ENCODE results near the gene KBTBD4.
"Not testable (repeated sequence)": the region's sequence is repeated elsewhere in the genome, so short reads cannot be mapped to it uniquely, and the experiment has no call there.

KBTBD4 gene

DNA sequence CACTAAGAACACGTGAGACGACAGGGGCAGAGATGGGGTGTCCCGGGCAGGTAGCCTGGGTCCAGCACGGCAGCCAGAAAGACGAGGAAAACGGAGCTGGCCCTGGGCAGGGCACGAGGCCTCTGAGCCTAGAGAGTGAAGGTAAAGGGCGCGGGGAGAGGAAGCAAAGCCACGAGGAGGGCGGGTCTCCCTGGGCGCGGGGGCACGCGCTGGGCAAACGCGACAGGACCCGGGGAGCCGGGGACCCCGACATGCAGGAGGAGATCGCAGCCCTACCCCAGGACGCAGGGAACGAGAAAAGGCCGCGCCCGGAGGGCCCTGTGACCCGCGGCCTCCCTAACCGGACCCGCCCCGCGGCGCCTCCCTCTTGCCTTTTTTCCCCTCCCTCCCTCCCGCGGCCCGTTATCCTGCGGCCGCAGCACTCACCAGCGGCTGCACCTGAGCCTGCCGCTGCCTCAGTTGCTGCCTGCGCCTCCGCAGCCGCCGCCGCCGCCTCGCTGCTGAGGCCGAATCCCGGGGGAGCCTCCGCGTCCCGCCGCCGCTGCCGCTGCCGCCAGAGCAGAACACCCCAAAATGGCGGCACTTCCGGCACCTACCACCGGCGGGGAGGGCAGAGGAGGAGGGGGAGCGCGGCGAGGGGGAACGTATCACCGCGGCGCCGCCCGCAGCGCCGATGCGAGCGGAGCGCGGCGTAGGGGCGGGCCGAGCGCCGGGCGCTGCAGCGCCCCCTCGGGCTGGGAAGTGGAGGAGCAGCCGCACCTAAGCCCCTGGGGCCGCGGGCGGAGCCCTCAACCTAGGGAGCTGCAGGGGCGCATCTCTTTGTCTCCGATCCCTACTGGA is 26.0 kb downstream of the KBTBD4 start, which contains the start of gene CELF1:
Gene CELF1, minus strand, starts transcription at position 567 of the 840 bp plus-strand sequence. CDS start 53,609 bp downstream, outside the sequence.
- Histone ChIP-seq H3K9me3 (ENCODE audit: control insufficient read depth, low read depth, low read length) (no peaks in the 10 kb centered on the region), H3K27ac (ENCODE audit: low read length) (peak within 1 kb of the TSS; percentile 36), H3K9ac (ENCODE audit: low read length) (peak within 1 kb of the TSS; percentile 88), H3K4me3 (ENCODE audit: low read length) (peak within 1 kb of the TSS; percentile 73), H3K4me1 (ENCODE audit: control insufficient read depth, low read depth, low read length) (peaks cover 15% of the 10 kb centered on the region), H3K27me3 (ENCODE audit: control insufficient read depth, insufficient read depth, low read length) (no peaks in the 10 kb centered on the region), H3K36me3 (ENCODE audit: control insufficient read depth, low read depth, low read length) (peaks cover 4% of the 10 kb centered on the region)

DNA sequence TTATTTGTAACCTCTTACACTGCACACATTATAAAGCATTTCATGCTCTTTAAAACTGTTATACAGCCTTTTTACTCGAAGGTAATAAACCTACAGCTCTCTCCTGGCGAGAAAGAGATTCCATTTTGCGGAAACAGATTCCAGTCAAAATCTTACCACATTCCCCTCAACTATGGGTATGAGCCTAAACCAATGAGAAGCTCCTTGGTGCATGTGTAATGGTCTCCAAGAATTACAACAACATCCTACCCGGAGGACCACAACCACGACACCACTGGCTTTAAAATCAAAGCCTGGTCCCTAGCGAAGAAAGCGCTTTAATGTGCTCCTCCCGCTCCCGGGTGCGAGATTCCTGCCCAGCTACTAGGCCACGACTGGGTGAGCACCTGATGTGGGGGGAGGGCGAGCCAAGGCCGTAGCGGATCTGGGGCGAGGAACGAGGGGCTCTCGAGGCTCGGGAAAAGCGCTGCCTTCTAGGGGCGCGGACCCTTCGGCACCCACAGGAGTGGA is 26.7 kb downstream of the KBTBD4 start:
- Histone ChIP-seq H3K9me3 (ENCODE audit: control insufficient read depth, low read depth, low read length) (no peaks in the 10 kb centered on the region), H3K27me3 (ENCODE audit: control insufficient read depth, insufficient read depth, low read length) (no peaks in the 10 kb centered on the region), H3K4me1 (ENCODE audit: control insufficient read depth, low read depth, low read length) (peaks cover 15% of the 10 kb centered on the region)

DNA sequence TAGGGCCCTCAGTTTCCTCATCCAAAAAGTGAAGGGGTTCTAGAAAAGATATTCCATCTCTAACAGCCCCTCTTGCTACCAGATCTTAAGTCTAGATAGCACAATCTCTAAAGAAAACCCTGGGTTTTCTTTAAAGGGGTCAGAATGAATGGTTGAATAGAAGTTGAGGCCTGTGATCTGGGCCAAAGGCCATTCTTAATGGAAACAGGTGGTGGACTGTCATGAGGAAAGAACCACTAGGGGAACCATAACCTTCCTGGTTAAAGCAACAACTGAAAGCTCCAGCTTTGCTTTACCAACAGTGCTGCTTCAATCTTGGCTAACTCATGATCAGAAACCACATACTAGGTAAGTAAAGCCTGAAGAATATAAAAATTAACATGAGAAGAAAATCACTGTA is 27.7 kb downstream of the KBTBD4 start:
- Histone ChIP-seq H3K4me3 (ENCODE audit: low read length) (peak overlapping the region; percentile 73), H3K9ac (ENCODE audit: low read length) (no peak overlapping the region), H3K27ac (ENCODE audit: low read length) (no peak overlapping the region), H3K9me3 (ENCODE audit: control insufficient read depth, low read depth, low read length) (no peaks in the 10 kb centered on the region), H3K36me3 (ENCODE audit: control insufficient read depth, low read depth, low read length) (peaks cover 4% of the 10 kb centered on the region), H3K27me3 (ENCODE audit: control insufficient read depth, insufficient read depth, low read length) (no peaks in the 10 kb centered on the region), H3K4me1 (ENCODE audit: control insufficient read depth, low read depth, low read length) (peaks cover 15% of the 10 kb centered on the region)

More for the DNA sequence above, 26.7 kb downstream of the KBTBD4 start:
- peak overlapping the region; percentile 88 for H3K9ac ChIP-seq (ENCODE audit: low read length)
- H3K4me3 ChIP-seq (ENCODE audit: low read length): peak overlapping the region; percentile 73
- H3K27ac ChIP-seq (ENCODE audit: low read length): peak overlapping the region; percentile 32
- H3K36me3 ChIP-seq (ENCODE audit: control insufficient read depth, low read depth, low read length): peaks cover 4% of the 10 kb centered on the region

DNA sequence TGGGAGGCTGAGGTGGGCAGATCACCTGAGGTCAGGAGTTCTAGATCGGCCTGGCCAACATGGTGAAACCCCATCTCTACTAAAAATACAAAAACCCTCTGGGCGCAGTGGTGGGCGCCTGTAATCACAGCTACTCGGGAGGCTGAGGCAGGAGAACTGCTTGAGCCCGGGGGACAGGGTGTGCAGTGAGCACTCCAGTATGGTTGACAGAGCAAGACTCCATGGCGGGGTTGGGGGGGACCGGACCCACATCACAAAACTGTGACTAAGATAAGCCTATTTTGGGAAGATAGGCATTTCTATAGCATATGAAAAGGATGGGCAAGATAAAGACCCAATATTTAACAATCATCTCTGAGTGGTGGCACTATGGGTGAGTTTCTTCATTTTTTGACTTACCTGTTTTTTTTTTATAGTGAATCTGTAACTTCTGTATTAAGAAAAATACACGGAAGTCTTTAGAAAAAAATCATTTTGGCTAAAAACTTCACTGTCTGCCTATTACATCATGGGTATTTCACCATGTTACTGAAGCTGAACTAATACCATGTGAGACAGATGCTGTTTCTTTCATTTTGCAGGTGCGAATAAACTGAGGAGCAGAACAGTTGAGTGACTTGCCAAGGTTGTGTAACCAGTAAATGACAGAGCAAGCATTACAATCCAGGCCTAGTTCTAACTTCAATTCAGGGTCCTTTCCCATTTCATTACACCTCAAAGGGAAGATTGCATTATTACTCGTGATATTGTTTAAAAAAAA is 28.3 kb downstream of the KBTBD4 start:
- no peak overlapping the region for H3K27ac ChIP-seq (ENCODE audit: low read length)
- H3K4me1 ChIP-seq (ENCODE audit: control insufficient read depth, low read depth, low read length): peaks cover 15% of the 10 kb centered on the region
- H3K4me3 ChIP-seq (ENCODE audit: low read length): peak overlapping the region; percentile 73
- H3K9me3 ChIP-seq (ENCODE audit: control insufficient read depth, low read depth, low read length): no peaks in the 10 kb centered on the region
- H3K36me3 ChIP-seq (ENCODE audit: control insufficient read depth, low read depth, low read length): peaks cover 4% of the 10 kb centered on the region
- H3K27me3 ChIP-seq (ENCODE audit: control insufficient read depth, insufficient read depth, low read length): no peaks in the 10 kb centered on the region
- no peak overlapping the region for H3K9ac ChIP-seq (ENCODE audit: low read length)

GRCh38 chr11:47546274-47546673 is 32.5 kb downstream of the KBTBD4 start:
- H3K9ac ChIP-seq (ENCODE audit: low read length); H3K4me3 ChIP-seq (ENCODE audit: low read length); H3K27me3 ChIP-seq (ENCODE audit: control insufficient read depth, insufficient read depth, low read length); H3K36me3 ChIP-seq (ENCODE audit: control insufficient read depth, low read depth, low read length); H3K27ac ChIP-seq (ENCODE audit: low read length); H3K4me1 ChIP-seq (ENCODE audit: control insufficient read depth, low read depth, low read length); H3K9me3 ChIP-seq (ENCODE audit: control insufficient read depth, low read depth, low read length): not testable (repeated sequence)

DNA sequence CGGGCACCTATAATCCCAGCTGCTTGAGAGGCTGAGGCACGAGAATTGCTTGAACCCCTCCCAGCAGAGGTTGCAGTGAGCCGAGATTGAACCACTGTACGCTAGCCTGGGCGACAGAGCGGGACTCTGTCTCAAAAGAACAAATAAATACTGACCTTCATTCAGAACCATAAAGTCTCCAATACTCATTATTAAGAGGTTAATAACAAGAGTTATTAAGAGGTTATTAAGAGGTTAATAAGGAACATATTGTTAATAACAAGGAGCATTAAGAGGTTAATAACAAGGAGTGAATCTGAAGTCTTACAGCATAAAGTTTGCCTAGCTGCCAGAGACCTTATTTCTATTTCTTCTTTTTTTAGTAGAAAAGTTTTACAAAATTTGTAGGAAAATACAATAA is 33.5 kb downstream of the KBTBD4 start:
- Histone ChIP-seq H3K9ac (ENCODE audit: low read length) (no peak overlapping the region), H3K36me3 (ENCODE audit: control insufficient read depth, low read depth, low read length) (no peaks in the 10 kb centered on the region), H3K9me3 (ENCODE audit: control insufficient read depth, low read depth, low read length) (no peaks in the 10 kb centered on the region), H3K4me1 (ENCODE audit: control insufficient read depth, low read depth, low read length) (no peaks in the 10 kb centered on the region), H3K4me3 (ENCODE audit: low read length) (no peak overlapping the region), H3K27me3 (ENCODE audit: control insufficient read depth, insufficient read depth, low read length) (no peaks in the 10 kb centered on the region), H3K27ac (ENCODE audit: low read length) (no peak overlapping the region)

DNA sequence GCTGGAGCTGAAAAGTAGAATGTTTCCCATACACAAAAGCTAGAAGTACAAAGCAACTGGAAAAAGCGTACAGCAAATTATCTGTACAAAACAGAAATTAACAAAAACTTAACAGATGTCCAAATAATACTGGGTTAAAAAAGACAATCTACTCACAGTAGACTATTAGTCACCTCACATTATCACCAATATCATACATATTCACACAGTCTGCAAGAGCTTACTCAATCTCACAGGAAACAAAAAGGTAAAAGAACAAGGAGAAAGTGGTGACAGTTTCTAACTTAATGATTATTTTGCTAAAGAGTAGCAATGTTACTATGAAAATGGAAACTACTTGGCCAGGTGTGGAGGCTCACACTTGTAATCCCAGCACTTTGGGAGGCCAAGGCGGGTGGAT is 37.7 kb downstream of the KBTBD4 start:
- no peaks in the 10 kb centered on the region for H3K27me3 ChIP-seq (ENCODE audit: control insufficient read depth, insufficient read depth, low read length)
- no peak overlapping the region for H3K27ac ChIP-seq (ENCODE audit: low read length)
- no peak overlapping the region for H3K4me3 ChIP-seq (ENCODE audit: low read length)
- H3K9ac ChIP-seq (ENCODE audit: low read length): no peak overlapping the region
- H3K9me3 ChIP-seq (ENCODE audit: control insufficient read depth, low read depth, low read length): no peaks in the 10 kb centered on the region
- no peaks in the 10 kb centered on the region for H3K4me1 ChIP-seq (ENCODE audit: control insufficient read depth, low read depth, low read length)
- H3K36me3 ChIP-seq (ENCODE audit: control insufficient read depth, low read depth, low read length): no peaks in the 10 kb centered on the region

- no peak overlapping the region for H3K27ac ChIP-seq (ENCODE audit: low read length)
- H3K36me3 ChIP-seq (ENCODE audit: control insufficient read depth, low read depth, low read length): no peaks in the 10 kb centered on the region
- no peaks in the 10 kb centered on the region for H3K27me3 ChIP-seq (ENCODE audit: control insufficient read depth, insufficient read depth, low read length)
- H3K4me3 ChIP-seq (ENCODE audit: low read length): no peak overlapping the region
- H3K9me3 ChIP-seq (ENCODE audit: control insufficient read depth, low read depth, low read length): no peaks in the 10 kb centered on the region
- no peak overlapping the region for H3K9ac ChIP-seq (ENCODE audit: low read length)
- no peaks in the 10 kb centered on the region for H3K4me1 ChIP-seq (ENCODE audit: control insufficient read depth, low read depth, low read length)
Measured at GRCh38 chr11:47539681-47540039, 39.1 kb downstream of the KBTBD4 start.

- no peak overlapping the region for H3K9ac ChIP-seq (ENCODE audit: low read length)
- no peaks in the 10 kb centered on the region for H3K27me3 ChIP-seq (ENCODE audit: control insufficient read depth, insufficient read depth, low read length)
- H3K4me1 ChIP-seq (ENCODE audit: control insufficient read depth, low read depth, low read length): no peaks in the 10 kb centered on the region
- no peak overlapping the region for H3K4me3 ChIP-seq (ENCODE audit: low read length)
- peak overlapping the region; percentile 47 for H3K27ac ChIP-seq (ENCODE audit: low read length)
- no peaks in the 10 kb centered on the region for H3K9me3 ChIP-seq (ENCODE audit: control insufficient read depth, low read depth, low read length)
- H3K36me3 ChIP-seq (ENCODE audit: control insufficient read depth, low read depth, low read length): no peaks in the 10 kb centered on the region
Measured at GRCh38 chr11:47538741-47539565, 39.8 kb downstream of the KBTBD4 start.

GRCh38 chr11:47536915-47537314 is 41.9 kb downstream of the KBTBD4 start:
- Histone ChIP-seq H3K9ac (ENCODE audit: low read length) (no peak overlapping the region), H3K36me3 (ENCODE audit: control insufficient read depth, low read depth, low read length) (no peaks in the 10 kb centered on the region), H3K27me3 (ENCODE audit: control insufficient read depth, insufficient read depth, low read length) (no peaks in the 10 kb centered on the region), H3K4me1 (ENCODE audit: control insufficient read depth, low read depth, low read length) (peaks cover 7% of the 10 kb centered on the region), H3K4me3 (ENCODE audit: low read length) (no peak overlapping the region), H3K9me3 (ENCODE audit: control insufficient read depth, low read depth, low read length) (no peaks in the 10 kb centered on the region), H3K27ac (ENCODE audit: low read length) (no peak overlapping the region)

GRCh38 chr11:47534704-47535251 is 44.0 kb downstream of the KBTBD4 start:
- Histone ChIP-seq H3K27ac (ENCODE audit: low read length) (no peak overlapping the region), H3K27me3 (ENCODE audit: control insufficient read depth, insufficient read depth, low read length) (no peaks in the 10 kb centered on the region), H3K36me3 (ENCODE audit: control insufficient read depth, low read depth, low read length) (peaks cover 4% of the 10 kb centered on the region)

More at GRCh38 chr11:47534704-47535251, 44.0 kb downstream of the KBTBD4 start:
- H3K9ac ChIP-seq (ENCODE audit: low read length): no peak overlapping the region
- H3K4me1 ChIP-seq (ENCODE audit: control insufficient read depth, low read depth, low read length): peaks cover 7% of the 10 kb centered on the region
- no peaks in the 10 kb centered on the region for H3K9me3 ChIP-seq (ENCODE audit: control insufficient read depth, low read depth, low read length)
- no peak overlapping the region for H3K4me3 ChIP-seq (ENCODE audit: low read length)
